ENCODE results near the gene HMG20A. TPM values are rescaled to one million over a fixed set of nuclear protein-coding genes. Genes with fewer than 3 reads are reported as not detected.
A peak's percentile ranks its signal among the peaks of the same experiment; 100 is the strongest.

The HMG20A gene
- total and polyA plus RNA-seq, 10 of the 15 experiments (the other 5 are each of a cell fraction or from before 2014, with no cell fraction given) = 30.0 to 98.7 (median 46.8) TPM

GRCh38 chr15:77417602-77418001 is 3.1 kb upstream of the HMG20A start:
- Histone ChIP-seq H3K27ac (ENCODE audit: control insufficient read depth, insufficient read depth) (no peak overlapping the region), H3K36me3 (ENCODE audit: control insufficient read depth in 2 of 2, insufficient read depth in 2 of 2, low read length in 1 of 2) (no peaks in the 10 kb centered on the region), H3K4me3 (no peak overlapping the region), H3K4me2 (ENCODE audit: control insufficient read depth, insufficient read depth) (peak overlapping the region; percentile 33; the same call in 1 of the 2 replicates), H4K20me1 (ENCODE audit: control insufficient read depth, insufficient read depth) (no peaks in the 10 kb centered on the region), H3K9ac (ENCODE audit: control insufficient read depth, insufficient read depth, low read length) (no peak overlapping the region), H3K4me1 (ENCODE audit: control insufficient read depth, insufficient read depth, low read length) (no peaks in the 10 kb centered on the region; the same call in 1 of the 2 replicates), H2AFZ (ENCODE audit: control insufficient read depth, low read depth, low read length) (no peak overlapping the region), H3K9me3 (replicated peaks; ENCODE audit: control insufficient read depth, insufficient read depth, low read length) (no peaks in the 10 kb centered on the region), H3K79me2 (ENCODE audit: control insufficient read depth, insufficient read depth, low read length) (peaks cover 35% of the 10 kb centered on the region), H3K27me3 (replicated peaks in 1 of 2; ENCODE audit: control insufficient read depth in 2 of 2, insufficient read depth in 2 of 2, low read length in 1 of 2) (no peaks in the 10 kb centered on the region)
- TF ChIP-seq SREBF2 (IDR thresholded peaks at IDR 0.05; ENCODE audit: low read length) = no peak
- TF ChIP-seq MLLT1 (IDR thresholded peaks at IDR 0.05) = peak; percentile 64; the same call in 1 of the 2 replicates
- ChIA-PET SMC1A (ENCODE audit: uncharacterized antibody, unreplicated experiment) (interaction anchor here (1.0 to 7.6 kb wide), 5 partner anchors 8 to 232 kb away, joined by 3 to 107 read pairs (median 11); no protein-coding TSS in a partner anchor), POLR2A (no interaction called here), CTCF (interaction anchor here (3.4 to 4.2 kb wide), 2 partner anchors 125 to 230 kb away, joined by 13 to 33 read pairs; no protein-coding TSS in a partner anchor), RAD21 (ENCODE audit: unreplicated experiment) (interaction anchor here (4.2 kb wide), 1 partner anchor 229 kb away, joined by 49 read pairs; no protein-coding TSS in a partner anchor)
- WGBS (ENCODE audit: insufficient coverage, insufficient replicate concordance, low lambda C conversion rate, missing lambda C conversion rate) = 94% methylated on average over 3 of the region's 3 CpGs
- no peak for DNase-seq (ENCODE audit: low read depth, low spot score)
- in situ Hi-C loops (cut with MboI) = no loop called here
- ATAC-seq = no peak
- BruUV-seq (replicated peaks) = no TSS peak
- FAIRE-seq = no peak
- intact Hi-C loops (cut with micrococcal nuclease; ENCODE audit: unreplicated experiment) = no loop called here

- RAD21 ChIA-PET (ENCODE audit: unreplicated experiment) = interaction anchor here (0.7 to 4.2 kb wide), 5 partner anchors 9 to 239 kb away, joined by 4 to 49 read pairs (median 6); no protein-coding TSS in a partner anchor
- no peaks in the 10 kb centered on the region for H4K20me1 ChIP-seq (ENCODE audit: control insufficient read depth, insufficient read depth)
- H3K36me3 ChIP-seq (ENCODE audit: control insufficient read depth in 2 of 2, insufficient read depth in 2 of 2, low read length in 1 of 2) = no peaks in the 10 kb centered on the region
- peak overlapping the region; percentile 82; the same call in 1 of the 2 replicates for H3K9ac ChIP-seq (ENCODE audit: control insufficient read depth, insufficient read depth, low read length)
- ATAC-seq = no peak
- H2AFZ ChIP-seq (ENCODE audit: control insufficient read depth, low read depth, low read length) = no peak overlapping the region; the same call in 1 of the 2 replicates
- no peak for DNase-seq (ENCODE audit: low read depth, low spot score)
- TF ChIP-seq ATF3 (IDR thresholded peaks at IDR 0.05; ENCODE audit: borderline replicate concordance, extremely low read depth, low read depth, low read length) (no peak), MLLT1 (IDR thresholded peaks at IDR 0.05) (peak; percentile 85)
- intact Hi-C loops (cut with micrococcal nuclease; ENCODE audit: unreplicated experiment) = no loop called here
- no peaks in the 10 kb centered on the region; the same call in 1 of the 2 replicates for H3K4me1 ChIP-seq (ENCODE audit: control insufficient read depth, insufficient read depth, low read length)
- POLR2A ChIA-PET = interaction anchor here (0.7 to 2.1 kb wide), 6 partner anchors 9 to 293 kb away, joined by 3 to 20 read pairs (median 3); no protein-coding TSS in a partner anchor
- peak overlapping the region; percentile 89 for H3K4me2 ChIP-seq (ENCODE audit: control insufficient read depth, insufficient read depth)
- CTCF ChIA-PET = interaction anchor here (0.8 to 4.2 kb wide), 14 partner anchors 9 to 445 kb away, joined by 3 to 33 read pairs (median 4); no protein-coding TSS in a partner anchor
- no peak for FAIRE-seq
- peak overlapping the region; percentile 84 for H3K4me3 ChIP-seq
- BruUV-seq (replicated peaks) = TSS peak; percentile 66
- no peaks in the 10 kb centered on the region for H3K9me3 ChIP-seq (replicated peaks; ENCODE audit: control insufficient read depth, insufficient read depth, low read length)
- H3K27ac ChIP-seq (ENCODE audit: control insufficient read depth, insufficient read depth) = no peak overlapping the region
- SMC1A ChIA-PET (ENCODE audit: uncharacterized antibody, unreplicated experiment) = interaction anchor here (0.7 to 7.6 kb wide), 13 partner anchors 9 to 306 kb away, joined by 3 to 107 read pairs (median 4); no protein-coding TSS in a partner anchor
- WGBS (ENCODE audit: insufficient coverage, insufficient replicate concordance, low lambda C conversion rate, missing lambda C conversion rate) = 84% methylated on average over 8 of the region's 8 CpGs
- in situ Hi-C loops (cut with MboI) = no loop called here
- peaks cover 44% of the 10 kb centered on the region for H3K79me2 ChIP-seq (ENCODE audit: control insufficient read depth, insufficient read depth, low read length)
- H3K27me3 ChIP-seq (replicated peaks in 1 of 2; ENCODE audit: control insufficient read depth in 2 of 2, insufficient read depth in 2 of 2, low read length in 1 of 2) = no peaks in the 10 kb centered on the region
Measured at GRCh38 chr15:77418391-77418965, 2.2 kb upstream of the HMG20A start.
